GM10266 (cell line): Measurements from ENCODE around the gene IL33.

ENCODE experiments used
- DNase-seq: peaks from one replicate; pipeline ENCODE4 v3.0.0; 2012; ENCODE audit errors: extremely low spot score
- TF ChIP-seq, protein P1 (sequence below): IDR thresholded peaks from 2 replicates; pipeline ENCODE4 v1.5.1; 2012; ENCODE audit warnings: mild to moderate bottlenecking, low read depth; ENCODE audit not compliant: control insufficient read depth, insufficient read depth; ENCODE audit errors: missing control alignments

Gene IL33

DNA sequence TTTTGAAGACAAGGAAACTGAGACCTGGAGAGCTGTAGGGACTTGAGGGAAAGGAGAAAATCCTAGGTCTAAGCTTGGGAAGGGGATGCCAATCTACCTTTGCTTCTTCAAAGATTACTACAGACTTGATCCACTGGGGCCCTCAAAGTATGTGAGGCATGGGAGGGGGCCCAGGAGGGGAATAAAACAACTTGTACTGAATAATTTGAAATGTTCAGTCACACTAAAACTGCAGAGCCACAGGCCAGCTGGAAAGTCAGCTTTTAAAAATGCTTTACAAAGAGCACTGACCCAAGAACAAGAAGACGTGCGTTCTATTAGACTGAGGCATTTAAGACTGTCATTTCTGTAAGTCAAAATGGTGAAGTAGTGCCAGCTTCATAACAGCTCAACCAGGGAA is 13.6 kb downstream of the IL33 start:
- TF ChIP-seq, protein P1, sequence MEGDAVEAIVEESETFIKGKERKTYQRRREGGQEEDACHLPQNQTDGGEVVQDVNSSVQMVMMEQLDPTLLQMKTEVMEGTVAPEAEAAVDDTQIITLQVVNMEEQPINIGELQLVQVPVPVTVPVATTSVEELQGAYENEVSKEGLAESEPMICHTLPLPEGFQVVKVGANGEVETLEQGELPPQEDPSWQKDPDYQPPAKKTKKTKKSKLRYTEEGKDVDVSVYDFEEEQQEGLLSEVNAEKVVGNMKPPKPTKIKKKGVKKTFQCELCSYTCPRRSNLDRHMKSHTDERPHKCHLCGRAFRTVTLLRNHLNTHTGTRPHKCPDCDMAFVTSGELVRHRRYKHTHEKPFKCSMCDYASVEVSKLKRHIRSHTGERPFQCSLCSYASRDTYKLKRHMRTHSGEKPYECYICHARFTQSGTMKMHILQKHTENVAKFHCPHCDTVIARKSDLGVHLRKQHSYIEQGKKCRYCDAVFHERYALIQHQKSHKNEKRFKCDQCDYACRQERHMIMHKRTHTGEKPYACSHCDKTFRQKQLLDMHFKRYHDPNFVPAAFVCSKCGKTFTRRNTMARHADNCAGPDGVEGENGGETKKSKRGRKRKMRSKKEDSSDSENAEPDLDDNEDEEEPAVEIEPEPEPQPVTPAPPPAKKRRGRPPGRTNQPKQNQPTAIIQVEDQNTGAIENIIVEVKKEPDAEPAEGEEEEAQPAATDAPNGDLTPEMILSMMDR = no peak
- DNase-seq = no peak

DNA sequence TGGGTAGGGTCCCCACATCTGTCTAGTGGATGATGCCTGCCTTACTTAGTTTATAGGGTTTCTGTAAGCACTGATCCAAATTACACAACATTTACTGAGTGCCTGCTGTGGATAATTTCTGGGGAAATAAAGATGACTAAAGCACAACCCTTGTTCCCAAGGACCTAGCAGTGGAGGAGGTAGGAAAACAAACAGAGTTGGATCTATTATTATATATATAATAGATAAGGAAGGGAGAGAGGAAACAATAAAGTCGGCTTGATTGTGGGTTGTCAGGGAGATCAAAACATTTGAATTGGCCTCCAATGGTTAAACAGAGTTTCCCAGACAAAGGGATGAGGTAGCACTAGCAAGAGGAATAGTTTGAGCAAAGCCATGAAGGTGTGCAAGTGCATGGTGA is 14.0 kb downstream of the IL33 start:
- TF ChIP-seq, protein P1 = no peak

DNA sequence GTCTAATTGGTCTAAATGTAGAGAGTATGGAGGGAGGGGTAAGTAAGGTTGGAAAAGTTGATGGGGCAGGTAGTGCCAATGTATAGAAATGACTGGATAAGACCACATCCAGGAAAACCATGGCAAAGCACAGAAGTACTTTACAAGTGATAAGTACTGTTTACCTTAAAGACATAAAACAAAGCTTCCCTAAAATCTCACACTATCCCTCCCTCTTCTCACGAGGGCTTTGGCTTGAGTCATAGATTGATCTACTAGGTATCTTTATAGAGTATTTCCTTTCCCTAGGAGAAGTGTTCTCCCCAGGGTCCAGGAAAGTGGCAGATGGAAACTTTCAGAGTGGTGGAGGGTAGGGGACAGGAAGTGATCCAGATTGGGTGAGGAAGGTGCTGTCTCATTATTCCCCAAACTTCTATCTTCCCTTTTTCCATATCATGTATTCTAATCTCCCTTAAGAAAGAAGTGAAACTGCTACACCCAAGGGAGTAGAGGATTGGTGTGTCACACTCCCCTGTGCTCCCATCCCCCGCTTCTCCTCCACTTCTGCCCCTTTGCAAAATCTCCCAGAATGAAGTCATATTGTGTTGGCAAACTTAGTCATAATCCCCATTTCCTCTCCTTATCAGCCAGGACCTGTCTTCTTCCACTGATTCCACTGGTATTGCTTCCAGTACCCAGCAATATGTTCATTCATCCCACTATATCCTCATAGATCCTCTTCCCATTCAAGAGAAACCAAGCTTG is 14.6 kb downstream of the IL33 start:
- DNase-seq = no peak
- TF ChIP-seq, protein P1 = no peak

More for the DNA sequence above, 14.0 kb downstream of the IL33 start:
- DNase-seq = no peak

DNA sequence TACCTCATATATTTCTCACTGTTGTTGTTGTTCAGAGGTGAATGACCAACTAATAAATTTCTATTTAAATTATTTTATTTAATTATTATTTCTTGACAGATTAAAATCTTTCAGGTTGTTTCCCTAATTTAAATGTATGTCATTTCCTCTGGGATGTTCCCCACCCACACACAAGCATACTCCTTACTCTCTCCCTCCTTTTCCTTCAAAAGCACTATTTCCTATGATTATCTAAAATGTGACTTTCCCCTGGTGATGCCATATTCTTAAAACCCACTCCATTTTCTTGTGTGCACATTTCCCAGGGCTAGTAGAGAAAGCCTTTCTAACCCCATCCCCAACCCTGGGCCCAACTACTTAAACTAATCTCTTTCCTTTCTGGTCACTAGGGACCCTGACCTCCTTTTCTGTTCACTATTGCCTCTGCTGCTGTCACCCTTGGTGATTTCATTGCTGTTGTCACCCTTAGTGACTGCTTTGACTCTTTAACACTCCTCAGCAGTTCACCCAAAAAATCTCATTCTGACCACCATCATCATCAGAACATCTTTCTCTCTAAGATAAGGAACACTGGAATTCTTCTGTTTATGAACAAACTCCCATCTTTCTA is 16.8 kb downstream of the IL33 start:
- no peak for DNase-seq
- TF ChIP-seq, protein P1 = no peak

DNA sequence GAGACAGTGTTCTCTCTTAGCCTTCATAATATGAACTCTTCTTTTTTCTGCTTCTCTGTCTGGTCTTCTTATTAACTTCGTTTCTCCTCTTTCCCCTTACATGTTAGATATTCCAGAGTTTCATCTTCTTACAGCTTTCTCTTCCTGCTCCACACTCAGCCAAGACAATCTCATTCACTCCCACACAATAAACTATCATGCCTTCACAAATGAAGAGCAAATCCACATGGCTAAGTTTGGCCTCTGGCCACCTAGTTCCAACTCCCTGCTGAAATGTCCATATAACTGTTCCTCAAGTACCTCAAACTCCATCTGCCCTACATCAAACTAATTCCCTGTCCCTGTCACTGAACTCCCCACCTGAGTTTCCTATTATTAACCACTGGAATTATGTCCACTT is 18.4 kb downstream of the IL33 start:
- no peak for DNase-seq
- TF ChIP-seq, protein P1 = no peak

DNA sequence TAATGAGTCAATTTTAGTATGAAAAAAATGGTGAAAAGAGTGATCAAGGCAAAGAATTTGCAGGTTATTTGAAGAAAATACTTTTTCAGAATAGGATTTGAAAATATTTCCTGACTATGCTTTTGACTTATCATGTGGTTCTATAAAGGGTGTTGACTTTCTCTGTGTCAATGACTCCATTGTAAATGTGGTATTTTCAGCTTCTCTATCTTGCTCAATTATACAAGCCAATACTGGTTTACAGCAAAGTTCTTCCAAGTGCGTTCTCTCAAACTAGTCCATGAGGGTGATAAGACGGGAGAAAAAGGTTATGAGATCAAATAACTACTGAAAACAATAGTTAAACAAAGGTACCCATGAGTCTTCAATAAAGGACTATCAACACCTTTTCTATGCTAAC is 21.7 kb downstream of the IL33 start:
- TF ChIP-seq, protein P1 = no peak

DNA sequence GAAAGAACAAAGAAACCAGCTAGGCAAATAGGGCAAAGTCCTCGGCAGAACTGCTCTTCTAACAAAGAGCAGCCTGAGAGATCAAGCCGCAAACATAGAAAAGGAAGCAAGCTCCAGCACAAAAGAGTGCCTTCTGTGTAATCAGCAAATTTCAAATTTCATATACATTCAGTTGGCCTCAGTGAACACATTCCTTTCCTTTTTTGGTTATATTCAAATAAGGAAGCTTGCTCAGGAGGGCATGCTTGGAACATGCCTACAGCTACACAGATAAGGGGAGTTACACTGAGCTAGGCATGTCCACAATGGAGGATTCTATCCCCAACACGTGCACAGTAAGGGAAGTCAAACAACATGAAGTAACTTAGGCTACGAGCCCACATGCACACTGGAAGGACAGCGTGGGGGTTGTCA is 23.4 kb downstream of the IL33 start:
- TF ChIP-seq, protein P1 = no peak
- no peak for DNase-seq

More for the DNA sequence above, 21.7 kb downstream of the IL33 start:
- DNase-seq = no peak
